ENCODE data around the gene ADAD1. TPM values are rescaled to one million over a fixed set of nuclear protein-coding genes. Genes with fewer than 3 reads are reported as not detected.

The ADAD1 gene
- polyA plus RNA-seq, result not detected

DNA sequence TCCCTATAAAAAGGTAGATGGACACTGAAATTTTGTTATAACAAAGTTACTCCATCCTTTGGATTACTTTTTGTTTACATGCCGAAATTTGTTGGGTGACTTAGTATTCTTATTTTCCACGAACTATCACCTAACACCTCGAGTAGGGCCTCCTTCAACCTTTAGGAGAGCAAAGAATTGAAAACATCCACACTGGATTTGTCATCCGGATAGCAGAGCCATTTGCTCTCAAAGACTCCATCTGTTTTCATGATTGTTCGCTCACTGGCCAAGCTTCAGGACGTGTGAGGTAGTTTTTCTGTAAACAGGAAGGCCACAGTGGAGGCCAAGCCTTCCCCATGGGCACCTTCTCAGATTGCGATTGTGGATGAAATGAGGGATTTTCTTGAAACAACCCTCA, at the start of gene ADAD1:
TSS of gene ADAD1 (plus strand) at position 301 of the 400 bp plus-strand sequence. CDS start 1,059 bp downstream, outside the sequence.
- H3K27me3 ChIP-seq (ENCODE audit: control insufficient read depth in 1 of 2, insufficient read depth in 2 of 2, low read length in 2 of 2), result no peaks in the 10 kb centered on the region
- WGBS, 2 donors, result 89 to 90% methylated on average over 7 of the region's 7 CpGs
- no peaks in the 10 kb centered on the region for H3K4me1 ChIP-seq (ENCODE audit: control insufficient read depth in 2 of 2, insufficient read depth in 2 of 2, low read length in 1 of 2)

GRCh38 chr4:122329876-122330565, 48.8 kb upstream of the ADAD1 start:
- no peaks in the 10 kb centered on the region for H3K9me3 ChIP-seq (ENCODE audit: control insufficient read depth in 2 of 2, insufficient read depth in 1 of 2, low read depth in 1 of 2, low read length in 1 of 2)
- H3K4me3 ChIP-seq (ENCODE audit: low read depth in 1 of 2, low read length in 2 of 2), result no peak overlapping the region
- peaks cover 2 to 3% of the 10 kb centered on the region in 2 donors for H3K36me3 ChIP-seq (ENCODE audit: control insufficient read depth in 2 of 2, insufficient read depth in 2 of 2, low read length in 1 of 2)
- no peak overlapping the region for H3K27ac ChIP-seq (ENCODE audit: low read depth in 2 of 2, low read length in 1 of 2)
- 78 to 79% methylated on average over 3 of the region's 3 CpGs for WGBS, 2 donors
- H3K4me1 ChIP-seq (ENCODE audit: control insufficient read depth in 2 of 2, insufficient read depth in 2 of 2, low read length in 1 of 2), result no peaks in the 10 kb centered on the region
- no peaks in the 10 kb centered on the region for H3K27me3 ChIP-seq (ENCODE audit: control insufficient read depth in 1 of 2, insufficient read depth in 2 of 2, low read length in 2 of 2)

More for the DNA sequence above, at the start of gene ADAD1:
- Histone ChIP-seq H3K4me3 (ENCODE audit: low read depth in 1 of 2, low read length in 2 of 2) (no peak within 1 kb of the TSS), H3K9me3 (ENCODE audit: control insufficient read depth in 2 of 2, insufficient read depth in 1 of 2, low read depth in 1 of 2, low read length in 1 of 2) (peaks cover 0 to 4% of the 10 kb centered on the region in 2 donors), H3K36me3 (ENCODE audit: control insufficient read depth in 2 of 2, insufficient read depth in 2 of 2, low read length in 1 of 2) (no peaks in the 10 kb centered on the region), H3K27ac (ENCODE audit: low read depth in 2 of 2, low read length in 1 of 2) (no peak within 1 kb of the TSS)

DNA sequence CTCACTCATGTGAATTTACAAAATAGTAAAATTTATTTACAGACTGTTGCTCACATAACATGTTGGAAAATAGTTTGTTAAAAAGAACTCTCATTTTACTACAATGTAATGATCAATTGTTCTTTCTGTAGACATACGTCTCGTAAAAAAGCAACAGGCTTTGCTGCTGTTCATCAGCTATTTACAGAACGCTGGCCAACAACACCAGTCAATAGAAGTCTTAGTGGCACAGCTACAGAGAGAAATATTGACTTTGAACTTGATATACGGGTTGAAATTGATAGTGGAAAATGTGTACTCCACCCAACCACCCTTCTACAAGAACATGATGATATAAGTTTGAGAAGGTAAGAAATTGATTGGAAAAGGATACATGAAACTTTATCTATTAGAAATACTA, 47.6 kb upstream of the ADAD1 start:
- no peak overlapping the region for H3K27ac ChIP-seq (ENCODE audit: low read depth in 2 of 2, low read length in 1 of 2)
- H3K27me3 ChIP-seq (ENCODE audit: control insufficient read depth in 1 of 2, insufficient read depth in 2 of 2, low read length in 2 of 2), result no peaks in the 10 kb centered on the region
- peaks cover 5 to 6% of the 10 kb centered on the region in 2 donors for H3K36me3 ChIP-seq (ENCODE audit: control insufficient read depth in 2 of 2, insufficient read depth in 2 of 2, low read length in 1 of 2)
- H3K9me3 ChIP-seq (ENCODE audit: control insufficient read depth in 2 of 2, insufficient read depth in 1 of 2, low read depth in 1 of 2, low read length in 1 of 2), result no peaks in the 10 kb centered on the region
- no peak overlapping the region for H3K4me3 ChIP-seq (ENCODE audit: low read depth in 1 of 2, low read length in 2 of 2)
- H3K4me1 ChIP-seq (ENCODE audit: control insufficient read depth in 2 of 2, insufficient read depth in 2 of 2, low read length in 1 of 2), result no peaks in the 10 kb centered on the region
- 67 to 86% methylated on average over 4 of the region's 4 CpGs for WGBS, 2 donors

- H3K27ac ChIP-seq (ENCODE audit: low read depth in 2 of 2, low read length in 1 of 2), result no peak overlapping the region
- no peak overlapping the region for H3K4me3 ChIP-seq (ENCODE audit: low read depth in 1 of 2, low read length in 2 of 2)
- no peaks in the 10 kb centered on the region for H3K4me1 ChIP-seq (ENCODE audit: control insufficient read depth in 2 of 2, insufficient read depth in 2 of 2, low read length in 1 of 2)
- H3K27me3 ChIP-seq (ENCODE audit: control insufficient read depth in 1 of 2, insufficient read depth in 2 of 2, low read length in 2 of 2), result no peaks in the 10 kb centered on the region
- no peaks in the 10 kb centered on the region for H3K9me3 ChIP-seq (ENCODE audit: control insufficient read depth in 2 of 2, insufficient read depth in 1 of 2, low read depth in 1 of 2, low read length in 1 of 2)
- H3K36me3 ChIP-seq (ENCODE audit: control insufficient read depth in 2 of 2, insufficient read depth in 2 of 2, low read length in 1 of 2), result peaks cover 5 to 6% of the 10 kb centered on the region in 2 donors
Measured at GRCh38 chr4:122334828-122335227, 44.0 kb upstream of the ADAD1 start.

DNA sequence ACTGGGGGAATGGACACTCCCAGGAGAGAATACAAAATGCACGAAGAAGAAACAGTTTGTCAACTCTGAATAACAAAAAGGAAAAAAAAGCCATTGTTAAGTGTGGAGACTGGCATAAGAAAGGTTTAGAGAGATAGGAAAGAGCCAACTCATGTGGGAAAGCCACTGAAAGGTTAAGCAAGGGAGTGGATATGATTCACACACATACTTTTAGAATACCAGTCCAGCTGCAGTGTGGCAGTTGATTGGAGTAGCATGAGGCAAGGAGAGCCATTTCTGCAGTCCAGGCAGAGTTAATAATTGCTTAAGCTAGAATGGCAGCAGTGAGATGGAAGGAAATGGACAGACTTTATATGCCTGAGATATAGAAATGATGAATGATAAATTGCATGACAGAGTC, 36.9 kb upstream of the ADAD1 start:
- peak overlapping the region in 1 of 2 donors; percentile 22 for H3K27ac ChIP-seq (ENCODE audit: low read depth in 2 of 2, low read length in 1 of 2)
- H3K4me1 ChIP-seq (ENCODE audit: control insufficient read depth in 2 of 2, insufficient read depth in 2 of 2, low read length in 1 of 2), result no peaks in the 10 kb centered on the region
- H3K27me3 ChIP-seq (ENCODE audit: control insufficient read depth in 1 of 2, insufficient read depth in 2 of 2, low read length in 2 of 2), result no peaks in the 10 kb centered on the region
- H3K9me3 ChIP-seq (ENCODE audit: control insufficient read depth in 2 of 2, insufficient read depth in 1 of 2, low read depth in 1 of 2, low read length in 1 of 2), result no peaks in the 10 kb centered on the region
- no peak overlapping the region for H3K4me3 ChIP-seq (ENCODE audit: low read depth in 1 of 2, low read length in 2 of 2)
- 85 to 89% methylated on average over 1 of the region's 1 CpG for WGBS, 2 donors
- peaks cover 0 to 2% of the 10 kb centered on the region in 2 donors for H3K36me3 ChIP-seq (ENCODE audit: control insufficient read depth in 2 of 2, insufficient read depth in 2 of 2, low read length in 1 of 2)

- Histone ChIP-seq H3K36me3 (ENCODE audit: control insufficient read depth in 2 of 2, insufficient read depth in 2 of 2, low read length in 1 of 2) (peaks cover 2 to 3% of the 10 kb centered on the region in 2 donors), H3K27me3 (ENCODE audit: control insufficient read depth in 1 of 2, insufficient read depth in 2 of 2, low read length in 2 of 2) (no peaks in the 10 kb centered on the region), H3K4me1 (ENCODE audit: control insufficient read depth in 2 of 2, insufficient read depth in 2 of 2, low read length in 1 of 2) (no peaks in the 10 kb centered on the region), H3K4me3 (ENCODE audit: low read depth in 1 of 2, low read length in 2 of 2) (no peak overlapping the region), H3K27ac (ENCODE audit: low read depth in 2 of 2, low read length in 1 of 2) (no peak overlapping the region), H3K9me3 (ENCODE audit: control insufficient read depth in 2 of 2, insufficient read depth in 1 of 2, low read depth in 1 of 2, low read length in 1 of 2) (no peaks in the 10 kb centered on the region)
- 100% methylated on average over 1 of the region's 1 CpG for WGBS, 2 donors
Measured at GRCh38 chr4:122346036-122346435, 32.8 kb upstream of the ADAD1 start.

DNA sequence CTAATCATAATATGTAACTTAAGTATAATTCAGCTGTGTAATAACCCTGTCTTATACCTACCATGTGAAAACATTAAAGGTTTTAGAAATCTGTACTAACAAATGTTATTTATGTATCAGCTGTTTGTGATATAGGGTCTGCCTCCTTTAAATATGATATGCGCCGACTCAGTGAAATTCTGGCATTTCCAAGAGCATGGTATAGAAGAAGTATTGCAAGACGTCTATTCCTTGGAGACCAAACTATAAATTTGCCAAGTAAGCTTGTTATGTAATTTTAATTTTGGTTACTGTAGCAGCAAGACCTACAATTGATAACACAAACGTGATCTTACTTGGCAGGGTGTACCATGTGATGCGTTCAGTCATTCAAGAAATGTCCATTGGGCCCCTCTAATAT, 32.3 kb upstream of the ADAD1 start:
- Histone ChIP-seq H3K36me3 (ENCODE audit: control insufficient read depth in 2 of 2, insufficient read depth in 2 of 2, low read length in 1 of 2) (peaks cover 2 to 3% of the 10 kb centered on the region in 2 donors), H3K9me3 (ENCODE audit: control insufficient read depth in 2 of 2, insufficient read depth in 1 of 2, low read depth in 1 of 2, low read length in 1 of 2) (no peaks in the 10 kb centered on the region), H3K4me3 (ENCODE audit: low read depth in 1 of 2, low read length in 2 of 2) (no peak overlapping the region), H3K27me3 (ENCODE audit: control insufficient read depth in 1 of 2, insufficient read depth in 2 of 2, low read length in 2 of 2) (no peaks in the 10 kb centered on the region), H3K27ac (ENCODE audit: low read depth in 2 of 2, low read length in 1 of 2) (no peak overlapping the region), H3K4me1 (ENCODE audit: control insufficient read depth in 2 of 2, insufficient read depth in 2 of 2, low read length in 1 of 2) (no peaks in the 10 kb centered on the region)
- 86 to 88% methylated on average over 5 of the region's 5 CpGs for WGBS, 2 donors

GRCh38 chr4:122356317-122356808, 22.4 kb upstream of the ADAD1 start:
- Histone ChIP-seq H3K27ac (ENCODE audit: low read depth in 2 of 2, low read length in 1 of 2) (no peak overlapping the region), H3K4me1 (ENCODE audit: control insufficient read depth in 2 of 2, insufficient read depth in 2 of 2, low read length in 1 of 2) (no peaks in the 10 kb centered on the region), H3K36me3 (ENCODE audit: control insufficient read depth in 2 of 2, insufficient read depth in 2 of 2, low read length in 1 of 2) (peaks cover 0 to 4% of the 10 kb centered on the region in 2 donors), H3K27me3 (ENCODE audit: control insufficient read depth in 1 of 2, insufficient read depth in 2 of 2, low read length in 2 of 2) (no peaks in the 10 kb centered on the region), H3K9me3 (ENCODE audit: control insufficient read depth in 2 of 2, insufficient read depth in 1 of 2, low read depth in 1 of 2, low read length in 1 of 2) (no peaks in the 10 kb centered on the region), H3K4me3 (ENCODE audit: low read depth in 1 of 2, low read length in 2 of 2) (no peak overlapping the region)

DNA sequence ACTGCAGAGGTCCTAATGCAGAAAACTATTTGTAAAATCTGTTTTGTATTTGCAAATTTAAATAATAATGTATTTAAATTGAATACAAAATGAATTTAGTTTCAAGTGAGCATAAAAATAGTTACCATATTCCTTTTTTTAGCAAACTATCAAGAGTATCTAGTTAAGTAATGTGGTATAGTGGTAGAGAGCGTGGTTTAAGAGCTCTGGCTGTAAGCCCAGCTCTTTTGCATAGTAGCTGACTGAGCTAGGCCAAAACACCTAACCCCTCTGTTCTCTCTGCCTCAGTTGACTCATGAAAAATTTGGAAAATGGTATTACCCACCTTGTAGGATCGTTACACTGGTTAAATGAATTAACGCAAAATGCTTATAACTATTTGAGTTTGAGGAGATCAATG, 18.1 kb upstream of the ADAD1 start:
- 98% methylated on average over 3 of the region's 3 CpGs for WGBS, 2 donors
- peaks cover 0 to 4% of the 10 kb centered on the region in 2 donors for H3K36me3 ChIP-seq (ENCODE audit: control insufficient read depth in 2 of 2, insufficient read depth in 2 of 2, low read length in 1 of 2)
- H3K4me3 ChIP-seq (ENCODE audit: low read depth in 1 of 2, low read length in 2 of 2), result no peak overlapping the region

More for the DNA sequence above, 18.1 kb upstream of the ADAD1 start:
- no peaks in the 10 kb centered on the region for H3K27me3 ChIP-seq (ENCODE audit: control insufficient read depth in 1 of 2, insufficient read depth in 2 of 2, low read length in 2 of 2)
- no peak overlapping the region for H3K27ac ChIP-seq (ENCODE audit: low read depth in 2 of 2, low read length in 1 of 2)
- H3K9me3 ChIP-seq (ENCODE audit: control insufficient read depth in 2 of 2, insufficient read depth in 1 of 2, low read depth in 1 of 2, low read length in 1 of 2), result peaks cover 7 to 8% of the 10 kb centered on the region in 2 donors
- H3K4me1 ChIP-seq (ENCODE audit: control insufficient read depth in 2 of 2, insufficient read depth in 2 of 2, low read length in 1 of 2), result no peaks in the 10 kb centered on the region

Measured in esophagus (tissue), 2 donors.